ENCODE data around the gene SUGCT.

GRCh38 chr7:40306025-40306424 is 171.2 kb downstream of the SUGCT start:
- TF ChIP-seq CTCF (IDR thresholded peaks at IDR 0.05), result no peak
- TF ChIP-seq POLR2A (IDR thresholded peaks at IDR 0.05), result no peak
- no peak for TF ChIP-seq POLR2AphosphoS5 (IDR thresholded peaks at IDR 0.05)
